Measurements from ENCODE around the gene PYY. TPM values are rescaled to one million over a fixed set of nuclear protein-coding genes. Genes with fewer than 3 reads are reported as not detected.

Gene PYY
- total RNA-seq, 2 experiments from 2014 or later, result not detected

DNA sequence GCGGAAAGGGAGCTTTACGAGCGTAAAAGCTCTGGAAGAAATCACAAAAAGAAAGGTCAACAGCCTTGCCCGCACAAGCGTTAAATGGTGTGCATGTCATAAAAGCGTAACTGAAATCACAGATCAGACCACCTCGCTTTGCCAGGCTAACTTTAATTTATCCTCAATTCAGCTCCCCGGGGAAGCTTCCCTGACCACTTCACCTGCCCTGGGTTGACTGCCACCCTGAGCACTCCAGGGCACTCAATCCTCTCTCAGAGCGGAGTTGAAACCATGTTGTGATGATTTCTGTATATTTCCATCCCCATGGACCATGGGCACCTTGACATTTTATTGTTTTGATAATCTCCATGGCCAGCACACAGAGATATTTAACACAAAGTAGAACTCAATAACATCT is 34.6 kb upstream of the PYY start:
- Mint-ChIP-seq H3K27ac (no peak overlapping the region), H3K36me3 (ENCODE audit: low read depth) (no peaks in the 10 kb centered on the region), H3K27me3 (ENCODE audit: low read depth) (peaks cover 20% of the 10 kb centered on the region), H3K4me3 (no peak overlapping the region), H3K9me3 (no peaks in the 10 kb centered on the region), H3K4me1 (ENCODE audit: low read depth) (no peaks in the 10 kb centered on the region)
- CTCF ChIA-PET, result interaction anchor here (0.7 to 1.4 kb wide), 3 partner anchors 44 to 80 kb away, joined by 3 to 4 read pairs (median 3); no protein-coding TSS in a partner anchor
- DNase-seq, result no peak
- intact Hi-C loops (cut with micrococcal nuclease), result no loop called here

DNA sequence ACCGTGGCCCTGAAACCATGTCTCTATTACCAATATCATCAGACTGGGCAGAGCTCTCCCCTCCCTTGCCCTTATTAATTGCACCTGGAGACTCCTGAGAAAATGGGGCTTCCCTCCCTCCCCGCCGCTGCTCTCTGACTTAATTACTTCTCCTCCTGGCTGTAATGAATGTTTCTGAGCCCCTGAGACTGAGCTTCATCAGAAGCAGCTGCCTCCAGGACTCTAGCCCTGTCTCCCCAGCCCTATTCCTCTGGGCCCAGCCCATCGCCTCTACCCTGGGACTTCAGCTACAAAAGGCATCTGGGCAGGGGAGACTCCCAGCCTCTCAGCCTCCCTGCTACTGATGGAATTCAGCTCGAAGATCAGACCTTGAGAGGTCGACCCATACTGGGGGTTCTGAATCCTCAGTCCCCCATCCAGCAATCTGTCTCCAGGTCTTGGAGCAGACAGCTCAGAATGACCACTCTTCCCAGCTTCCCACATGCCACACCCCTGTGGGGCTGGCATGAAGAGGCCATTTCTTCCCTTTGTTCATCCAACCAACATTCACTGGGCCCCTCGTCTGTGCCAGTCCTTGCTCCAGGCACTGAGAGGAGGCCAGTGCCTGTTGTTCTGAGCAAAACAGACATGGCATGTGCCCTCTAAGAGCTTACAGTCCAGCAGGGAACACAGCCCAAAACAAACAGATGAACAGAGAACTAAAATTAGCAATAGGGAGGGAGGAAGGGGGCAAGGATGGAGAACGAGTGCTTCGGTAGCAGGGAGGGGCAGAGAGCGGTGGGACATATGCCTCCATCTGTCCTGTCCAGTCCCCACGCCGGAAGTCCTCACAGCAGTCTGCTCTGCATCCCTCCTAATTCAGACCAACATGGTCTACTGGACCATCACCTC is 33.6 kb upstream of the PYY start:
- CTCF ChIA-PET, result interaction anchor here (1.2 to 1.5 kb wide), 3 partner anchors 44 to 109 kb away, joined by 3 to 5 read pairs (median 3); no protein-coding TSS in a partner anchor
- Mint-ChIP-seq H3K9me3 (no peaks in the 10 kb centered on the region), H3K4me3 (no peak overlapping the region), H3K27ac (no peak overlapping the region), H3K27me3 (ENCODE audit: low read depth) (peaks cover 27% of the 10 kb centered on the region), H3K36me3 (ENCODE audit: low read depth) (no peaks in the 10 kb centered on the region), H3K4me1 (ENCODE audit: low read depth) (no peaks in the 10 kb centered on the region)
- intact Hi-C loops (cut with micrococcal nuclease), result no loop called here
- DNase-seq, result no peak

DNA sequence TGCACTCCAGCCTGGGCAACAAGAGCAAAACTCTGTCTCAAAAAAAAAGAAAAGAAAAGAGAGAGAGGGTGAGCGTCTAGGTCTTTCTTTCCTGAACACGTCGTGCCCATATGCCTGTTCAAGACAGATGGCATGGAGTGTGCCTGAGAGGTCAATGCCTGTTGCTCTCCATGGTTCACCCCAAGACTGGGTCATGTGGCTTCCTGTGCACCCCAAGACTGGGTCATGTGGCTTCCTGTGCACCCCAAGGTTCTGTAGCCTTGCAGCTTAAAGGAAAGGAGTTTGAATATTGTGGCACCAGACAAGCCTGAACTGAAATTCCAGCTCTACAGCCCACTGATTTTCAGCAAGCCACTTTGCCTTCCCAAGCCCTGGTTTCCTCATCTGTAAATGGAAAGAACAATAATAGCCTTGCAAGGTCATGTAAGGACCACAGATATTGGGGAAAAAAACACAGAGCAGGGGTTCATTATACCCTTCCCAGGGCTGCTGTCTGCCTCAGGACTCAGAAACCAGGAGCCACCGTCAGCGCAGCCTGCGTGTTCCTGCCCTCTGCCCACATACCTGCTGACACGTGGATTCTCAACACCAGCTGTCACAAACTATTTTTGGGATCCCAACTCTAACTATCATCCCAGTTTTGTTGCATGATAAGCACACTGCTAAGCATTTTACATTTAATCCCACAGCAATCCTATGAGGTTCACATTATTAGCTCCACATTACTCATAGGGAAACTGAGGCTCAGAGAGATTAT is 32.7 kb upstream of the PYY start:
- no peaks in the 10 kb centered on the region for H3K9me3 Mint-ChIP-seq
- no peak for DNase-seq
- H3K36me3 Mint-ChIP-seq (ENCODE audit: low read depth), result no peaks in the 10 kb centered on the region
- no peak overlapping the region for H3K27ac Mint-ChIP-seq
- no peaks in the 10 kb centered on the region for H3K4me1 Mint-ChIP-seq (ENCODE audit: low read depth)
- intact Hi-C loops (cut with micrococcal nuclease), result no loop called here
- no peak overlapping the region for H3K4me3 Mint-ChIP-seq
- CTCF ChIA-PET, result interaction anchor here (1.2 to 1.5 kb wide), 2 partner anchors 43 to 108 kb away, joined by 3 to 5 read pairs; no protein-coding TSS in a partner anchor
- H3K27me3 Mint-ChIP-seq (ENCODE audit: low read depth), result peaks cover 34% of the 10 kb centered on the region

DNA sequence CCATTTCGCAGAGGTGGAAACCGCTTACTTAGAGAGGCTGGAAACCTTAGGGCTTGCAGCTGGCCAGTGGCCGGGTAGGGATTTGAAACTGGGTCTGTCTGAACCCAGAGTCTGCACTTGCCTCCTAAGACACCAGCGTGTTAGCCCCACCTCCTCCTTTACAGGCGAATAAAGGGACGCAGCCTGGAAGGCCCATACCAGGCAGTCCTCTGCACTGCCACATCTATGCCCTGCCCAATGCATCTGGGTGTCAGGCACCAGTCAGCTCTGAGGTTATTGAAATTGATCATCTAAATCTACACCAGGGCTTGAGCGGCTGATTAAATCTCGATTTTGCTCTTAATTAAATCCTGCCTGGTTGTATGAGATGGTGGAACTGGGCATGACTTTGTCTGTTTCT is 30.8 kb upstream of the PYY start:
- Mint-ChIP-seq H3K36me3 (ENCODE audit: low read depth) (no peaks in the 10 kb centered on the region), H3K27ac (no peak overlapping the region), H3K4me3 (no peak overlapping the region), H3K9me3 (no peaks in the 10 kb centered on the region), H3K27me3 (ENCODE audit: low read depth) (peaks cover 34% of the 10 kb centered on the region), H3K4me1 (ENCODE audit: low read depth) (no peaks in the 10 kb centered on the region)
- CTCF ChIA-PET, result interaction anchor here (0.6 kb wide), 1 partner anchor 43 kb away, joined by 3 read pairs; no protein-coding TSS in a partner anchor
- DNase-seq, result no peak
- intact Hi-C loops (cut with micrococcal nuclease), result no loop called here

DNA sequence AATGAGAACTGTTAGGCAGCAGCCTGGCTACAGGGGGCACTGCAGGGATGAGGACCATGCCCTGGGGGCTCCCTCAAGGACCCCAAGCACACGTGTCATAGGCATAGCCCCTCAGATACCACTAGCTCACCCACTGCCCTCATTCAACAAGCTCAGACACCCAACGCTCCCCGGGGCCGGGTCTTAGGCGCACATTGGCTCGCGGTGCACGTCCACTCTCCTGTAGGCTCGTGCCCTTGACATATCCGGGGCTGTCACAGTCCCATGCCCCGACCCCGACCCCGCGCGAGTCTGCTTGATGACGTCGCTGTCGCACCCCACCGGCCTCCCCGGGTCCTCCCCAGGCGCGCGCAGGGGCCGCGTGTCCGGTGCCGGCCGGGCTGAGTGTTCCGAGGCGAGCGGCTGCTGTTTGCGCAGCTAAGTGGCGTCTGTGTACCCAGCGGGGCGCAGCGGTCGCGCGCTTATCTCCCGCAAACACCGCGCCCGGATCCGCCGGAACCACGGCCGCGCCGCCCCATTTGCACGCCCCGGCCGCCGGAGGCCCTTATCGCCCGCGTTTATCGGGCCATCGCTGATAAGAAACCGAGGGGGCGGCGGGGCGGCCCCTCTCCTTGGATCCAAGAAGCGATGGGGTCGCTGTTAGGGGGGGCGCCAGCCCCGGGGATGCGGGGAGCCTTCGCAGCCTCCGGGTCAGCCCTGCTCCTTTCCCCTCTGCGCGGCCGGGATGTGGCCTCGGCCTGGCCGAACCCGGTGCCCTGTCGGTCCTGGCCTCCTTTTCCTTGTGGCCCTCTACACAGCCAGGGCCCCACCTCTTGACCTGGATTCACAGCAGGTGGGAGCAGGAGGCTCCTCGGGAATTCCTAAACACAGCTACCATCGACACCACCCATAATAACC is 30.0 kb upstream of the PYY start:
- CTCF ChIA-PET, result interaction anchor here (0.6 to 1.9 kb wide), 7 partner anchors 9 to 184 kb away, joined by 3 to 7 read pairs (median 3); no protein-coding TSS in a partner anchor
- H3K4me3 Mint-ChIP-seq, result peak overlapping the region; percentile 52
- no peak overlapping the region for H3K27ac Mint-ChIP-seq
- H3K36me3 Mint-ChIP-seq (ENCODE audit: low read depth), result no peaks in the 10 kb centered on the region
- no peaks in the 10 kb centered on the region for H3K4me1 Mint-ChIP-seq (ENCODE audit: low read depth)
- intact Hi-C loops (cut with micrococcal nuclease), result no loop called here
- peak; percentile 18 for DNase-seq
- no peaks in the 10 kb centered on the region for H3K9me3 Mint-ChIP-seq
- peaks cover 34% of the 10 kb centered on the region for H3K27me3 Mint-ChIP-seq (ENCODE audit: low read depth)

DNA sequence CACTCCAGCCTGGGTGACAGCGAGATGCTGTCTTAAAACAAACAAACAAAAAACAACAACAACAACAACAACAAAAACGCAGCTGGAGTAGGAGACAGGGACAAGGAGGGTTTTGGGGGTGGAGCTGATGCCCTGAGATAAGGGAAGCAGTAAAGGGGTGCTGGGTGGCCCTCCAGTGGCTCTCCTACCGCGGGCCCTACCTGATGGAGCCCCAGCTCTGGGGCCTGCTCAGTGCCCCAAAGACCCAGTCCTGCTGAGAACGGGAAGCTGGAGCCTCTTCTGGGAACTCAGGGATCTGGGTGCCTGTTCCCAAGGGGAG is 29.4 kb upstream of the PYY start:
- Mint-ChIP-seq H3K27ac (no peak overlapping the region), H3K4me3 (peak overlapping the region; percentile 52), H3K36me3 (ENCODE audit: low read depth) (no peaks in the 10 kb centered on the region), H3K4me1 (ENCODE audit: low read depth) (no peaks in the 10 kb centered on the region), H3K9me3 (no peaks in the 10 kb centered on the region), H3K27me3 (ENCODE audit: low read depth) (peaks cover 34% of the 10 kb centered on the region)
- CTCF ChIA-PET, result interaction anchor here (0.6 to 1.9 kb wide), 9 partner anchors 8 to 185 kb away, joined by 3 to 7 read pairs (median 3); no protein-coding TSS in a partner anchor
- no peak for DNase-seq
- intact Hi-C loops (cut with micrococcal nuclease), result no loop called here

DNA sequence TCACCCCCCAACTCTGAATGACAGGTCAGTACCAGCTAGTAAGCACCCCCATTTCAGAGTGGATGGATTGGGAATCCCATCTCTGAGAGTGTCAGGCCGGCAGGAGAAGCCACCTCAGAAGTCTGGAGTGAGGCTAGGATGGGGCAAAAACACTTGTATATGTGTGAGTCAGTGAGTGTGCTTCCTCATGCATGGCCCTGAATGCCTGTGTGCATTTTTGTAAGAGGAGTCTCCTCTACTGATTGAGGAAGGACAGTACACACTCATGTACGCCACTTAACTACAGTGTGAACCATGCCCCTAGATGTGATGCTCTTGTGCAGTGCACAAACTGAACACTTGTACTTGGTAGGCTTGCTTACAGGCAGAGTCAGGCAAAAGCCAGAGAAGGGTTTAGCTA is 28.4 kb upstream of the PYY start:
- Mint-ChIP-seq H3K36me3 (ENCODE audit: low read depth) (no peaks in the 10 kb centered on the region), H3K9me3 (no peaks in the 10 kb centered on the region), H3K4me3 (no peak overlapping the region), H3K27ac (no peak overlapping the region), H3K27me3 (ENCODE audit: low read depth) (peaks cover 30% of the 10 kb centered on the region), H3K4me1 (ENCODE audit: low read depth) (no peaks in the 10 kb centered on the region)
- DNase-seq, result no peak
- intact Hi-C loops (cut with micrococcal nuclease), result no loop called here
- CTCF ChIA-PET, result interaction anchor here (0.6 to 1.9 kb wide), 6 partner anchors 10 to 426 kb away, joined by 3 to 7 read pairs (median 3); no protein-coding TSS in a partner anchor

DNA sequence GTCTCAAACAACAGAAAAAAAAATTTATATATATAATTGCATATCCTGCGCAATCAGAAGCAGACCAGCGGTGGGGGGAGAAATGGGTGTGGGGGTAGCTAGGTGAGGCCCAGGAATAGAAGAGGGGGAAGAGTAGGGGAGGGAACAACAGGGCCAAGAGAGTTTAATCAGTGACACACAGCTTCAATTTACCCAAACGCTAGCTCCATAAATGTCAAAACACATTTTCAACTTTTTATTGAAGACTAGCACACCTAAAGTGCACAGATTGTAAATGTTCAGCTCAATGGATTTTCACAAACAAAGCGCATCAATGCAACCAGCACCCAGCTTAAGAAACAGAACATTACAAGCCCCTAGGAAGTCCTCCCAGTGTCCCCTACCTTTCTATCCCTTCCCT is 25.9 kb upstream of the PYY start:
- Mint-ChIP-seq H3K4me1 (ENCODE audit: low read depth) (no peaks in the 10 kb centered on the region), H3K27me3 (ENCODE audit: low read depth) (peaks cover 21% of the 10 kb centered on the region), H3K4me3 (no peak overlapping the region), H3K9me3 (no peaks in the 10 kb centered on the region), H3K36me3 (ENCODE audit: low read depth) (no peaks in the 10 kb centered on the region), H3K27ac (no peak overlapping the region)
- intact Hi-C loops (cut with micrococcal nuclease), result no loop called here
- no peak for DNase-seq
- CTCF ChIA-PET, result interaction anchor here (1.0 kb wide), 2 partner anchors 15 to 63 kb away, joined by 3 to 7 read pairs; no protein-coding TSS in a partner anchor

DNA sequence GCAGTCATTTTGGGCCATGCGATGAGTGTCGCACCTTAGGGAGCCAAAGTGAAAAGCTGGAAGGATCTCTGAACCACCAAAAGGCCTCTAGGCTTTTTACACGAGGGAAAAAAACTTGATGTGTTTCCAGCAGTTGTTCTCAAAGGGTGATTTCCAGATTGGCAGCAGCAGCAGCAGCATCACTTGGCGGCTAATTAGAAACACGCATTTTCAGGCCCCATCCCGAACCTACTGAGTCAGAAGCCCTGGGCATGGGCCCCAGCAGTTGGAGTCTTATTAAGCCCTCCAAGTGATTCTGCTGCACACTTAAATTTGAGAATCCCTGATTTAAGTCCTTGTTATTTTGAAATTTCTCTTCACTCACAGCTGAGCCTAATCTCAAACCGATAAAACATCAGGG is 25.3 kb upstream of the PYY start:
- no peaks in the 10 kb centered on the region for H3K36me3 Mint-ChIP-seq (ENCODE audit: low read depth)

DNA sequence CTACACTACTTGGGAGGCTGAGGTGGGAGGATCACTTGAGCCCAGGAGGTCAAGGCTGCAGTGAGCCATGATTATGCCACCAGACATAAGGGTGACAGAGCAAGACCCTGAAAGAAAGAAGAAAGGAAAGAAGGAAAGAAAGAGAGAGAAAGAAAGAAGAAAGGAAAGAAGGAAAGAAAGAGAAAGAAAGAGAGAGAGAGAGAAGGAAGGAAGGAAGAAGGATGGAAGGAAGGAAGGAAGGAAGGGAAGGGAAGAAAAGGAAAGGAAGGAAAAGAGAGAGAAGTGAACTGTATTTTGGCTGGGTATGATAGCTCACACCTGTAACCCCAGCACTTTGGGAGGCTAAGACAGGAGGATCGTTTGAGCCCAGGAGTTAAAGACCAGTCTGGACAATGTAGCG is 24.3 kb upstream of the PYY start:
- no peak overlapping the region for H3K4me3 Mint-ChIP-seq
- peaks cover 15% of the 10 kb centered on the region for H3K27me3 Mint-ChIP-seq (ENCODE audit: low read depth)
- CTCF ChIA-PET, result no interaction called here
- H3K36me3 Mint-ChIP-seq (ENCODE audit: low read depth), result no peaks in the 10 kb centered on the region
- no peaks in the 10 kb centered on the region for H3K4me1 Mint-ChIP-seq (ENCODE audit: low read depth)
- no peak overlapping the region for H3K27ac Mint-ChIP-seq
- intact Hi-C loops (cut with micrococcal nuclease), result no loop called here
- no peak for DNase-seq
- no peaks in the 10 kb centered on the region for H3K9me3 Mint-ChIP-seq

More for the DNA sequence above, 25.3 kb upstream of the PYY start:
- Mint-ChIP-seq H3K4me1 (ENCODE audit: low read depth) (no peaks in the 10 kb centered on the region), H3K27ac (no peak overlapping the region), H3K9me3 (no peaks in the 10 kb centered on the region), H3K27me3 (ENCODE audit: low read depth) (peaks cover 18% of the 10 kb centered on the region), H3K4me3 (no peak overlapping the region)
- no peak for DNase-seq
- intact Hi-C loops (cut with micrococcal nuclease), result no loop called here
- CTCF ChIA-PET, result interaction anchor here (1.0 kb wide), 1 partner anchor 62 kb away, joined by 3 read pairs; no protein-coding TSS in a partner anchor

DNA sequence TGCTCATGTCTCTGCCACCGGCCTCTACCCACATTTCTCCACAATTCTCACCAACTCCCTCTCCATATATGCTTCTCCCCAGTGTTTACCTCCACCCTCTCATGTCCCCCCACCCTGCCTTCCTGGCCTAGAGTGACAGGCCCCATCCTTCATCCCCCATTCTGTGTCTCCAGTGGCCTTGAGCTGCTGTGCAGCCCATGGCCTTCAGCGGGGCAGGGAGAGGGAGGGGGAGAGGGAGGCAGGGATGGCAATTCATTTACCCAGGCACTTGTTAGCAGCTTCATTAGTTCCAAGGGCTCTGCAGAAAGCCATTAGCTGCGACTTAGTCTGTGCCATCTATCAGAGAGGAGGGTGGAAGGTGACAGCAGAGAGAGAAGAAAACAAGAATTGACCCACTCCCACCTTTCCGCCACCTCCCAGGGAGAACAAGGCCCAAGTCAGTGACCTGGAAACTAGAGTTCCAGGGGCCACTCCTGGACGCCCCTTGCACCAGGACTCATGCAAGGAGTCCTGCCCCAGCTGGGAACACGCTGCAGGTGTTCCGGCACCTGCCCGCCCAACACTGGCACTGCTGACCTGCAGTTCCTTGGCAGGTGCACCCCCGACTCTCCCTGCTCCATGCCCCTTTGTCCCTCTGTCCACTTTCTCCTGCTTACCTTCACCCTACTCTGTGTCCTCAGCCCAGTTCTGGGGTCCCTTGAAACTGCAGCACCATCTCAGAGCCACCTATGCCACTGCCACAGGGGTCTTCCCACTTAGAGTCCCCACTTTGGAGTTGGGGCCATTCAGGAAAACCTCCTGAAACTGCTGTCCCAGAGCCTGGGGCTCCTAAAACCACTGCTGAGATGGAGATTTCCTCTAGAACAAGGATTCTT is 23.5 kb upstream of the PYY start:
- Mint-ChIP-seq H3K27ac (no peak overlapping the region), H3K4me3 (no peak overlapping the region), H3K9me3 (no peaks in the 10 kb centered on the region), H3K4me1 (ENCODE audit: low read depth) (no peaks in the 10 kb centered on the region), H3K27me3 (ENCODE audit: low read depth) (peaks cover 8% of the 10 kb centered on the region), H3K36me3 (ENCODE audit: low read depth) (no peaks in the 10 kb centered on the region)
- CTCF ChIA-PET, result no interaction called here
- no peak for DNase-seq
- intact Hi-C loops (cut with micrococcal nuclease), result no loop called here
